GM19395 (cell line): Measurements from ENCODE around the gene TSPAN18.
A peak's percentile ranks its signal among the peaks of the same experiment; 100 is the strongest.

ENCODE experiments used
- ATAC-seq: cut with Tn5 transposase; IDR thresholded peaks from one replicate; pipeline ENCODE4 v1.9.1; 2021; ENCODE audit warnings: mild to moderate bottlenecking, moderate library complexity; ENCODE audit not compliant: unreplicated experiment

Gene TSPAN18

GRCh38 chr11:44711113-44711786 is 15.5 kb upstream of the TSPAN18 start:
- ATAC-seq = no peak

DNA sequence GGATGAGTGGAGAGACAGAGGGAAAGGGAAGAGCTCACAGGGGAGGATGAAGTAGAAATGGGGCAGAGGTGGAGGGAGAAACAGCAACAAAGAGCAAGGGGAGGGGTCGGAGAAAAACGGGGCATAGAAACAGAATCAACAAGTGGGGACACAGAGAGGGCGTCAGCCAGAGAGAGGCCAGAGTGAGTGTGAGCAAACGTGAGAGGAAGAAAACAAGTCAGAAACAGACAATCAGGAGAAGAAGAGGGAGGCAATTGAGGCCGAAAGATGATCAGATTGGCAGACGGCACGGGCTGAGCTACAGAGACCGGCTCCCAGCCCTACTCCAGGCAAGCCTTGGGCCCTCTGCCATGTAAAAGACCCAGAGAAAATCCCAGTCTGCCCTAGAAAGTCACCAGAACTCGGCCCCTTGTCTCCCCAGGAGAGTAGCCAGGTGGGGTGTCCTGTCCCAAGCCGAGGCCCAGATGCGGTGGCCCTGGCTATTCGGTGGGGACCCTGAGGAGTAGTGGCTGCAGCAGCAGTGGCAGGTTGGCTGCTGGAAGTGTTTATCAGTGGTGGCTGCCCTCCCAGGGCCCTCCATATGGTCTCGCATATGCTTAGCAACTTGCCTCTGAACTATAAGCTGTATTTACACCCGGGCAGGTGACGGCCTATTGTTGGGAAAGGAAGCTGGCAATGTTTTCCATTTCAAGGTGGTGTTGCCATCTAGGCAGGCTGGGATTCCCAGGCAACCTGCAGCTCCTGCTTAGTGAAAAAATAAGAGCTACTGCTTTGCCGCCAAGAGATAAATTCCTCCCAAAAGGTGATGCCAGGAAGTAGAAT is 14.8 kb upstream of the TSPAN18 start:
- ATAC-seq = no peak

GRCh38 chr11:44713022-44713421 is 13.7 kb upstream of the TSPAN18 start:
- no peak for ATAC-seq

- ATAC-seq = no peak
Measured at GRCh38 chr11:44716256-44716655, 10.5 kb upstream of the TSPAN18 start.

- ATAC-seq = no peak
Measured at GRCh38 chr11:44718057-44718456, 8.7 kb upstream of the TSPAN18 start.

DNA sequence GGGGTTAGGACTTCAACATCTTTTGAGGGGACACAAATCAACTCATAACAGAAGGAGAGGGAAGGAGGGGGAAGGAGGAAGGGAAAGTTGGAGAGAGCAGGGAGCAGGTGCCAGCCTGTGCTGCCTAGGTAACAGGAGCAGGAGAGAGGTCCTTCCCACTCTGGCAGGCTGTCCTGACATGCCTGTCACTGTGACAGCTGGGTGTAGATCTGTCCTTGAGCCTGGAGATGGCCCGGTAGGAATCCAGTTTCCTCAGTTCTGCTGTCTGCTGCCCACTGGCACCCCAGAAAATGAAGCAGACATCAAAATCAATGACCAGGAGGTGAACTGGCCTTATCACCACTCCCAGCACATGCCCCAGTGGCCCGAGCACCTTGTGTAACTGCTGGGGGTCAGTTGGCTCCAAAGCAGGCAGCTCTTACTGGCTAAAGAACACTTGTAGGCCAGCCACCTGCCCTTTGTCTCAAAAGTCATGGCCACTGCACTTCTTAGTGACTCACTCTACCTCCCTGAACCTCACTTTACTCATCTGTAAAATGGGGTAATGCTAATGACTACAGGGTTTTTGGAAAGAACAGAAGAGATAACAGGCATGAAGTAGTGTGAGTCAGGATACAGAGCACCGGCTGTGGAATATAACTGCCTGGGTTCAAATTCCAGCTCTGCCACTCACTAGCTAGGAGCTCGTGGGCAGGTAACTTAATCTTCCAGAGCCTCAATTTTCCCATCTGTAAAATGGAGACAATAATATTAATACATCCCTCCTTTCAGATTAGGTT is 8.0 kb upstream of the TSPAN18 start:
- no peak for ATAC-seq

GRCh38 chr11:44725016-44725685 is 1.6 kb upstream of the TSPAN18 start:
- no peak for ATAC-seq

DNA sequence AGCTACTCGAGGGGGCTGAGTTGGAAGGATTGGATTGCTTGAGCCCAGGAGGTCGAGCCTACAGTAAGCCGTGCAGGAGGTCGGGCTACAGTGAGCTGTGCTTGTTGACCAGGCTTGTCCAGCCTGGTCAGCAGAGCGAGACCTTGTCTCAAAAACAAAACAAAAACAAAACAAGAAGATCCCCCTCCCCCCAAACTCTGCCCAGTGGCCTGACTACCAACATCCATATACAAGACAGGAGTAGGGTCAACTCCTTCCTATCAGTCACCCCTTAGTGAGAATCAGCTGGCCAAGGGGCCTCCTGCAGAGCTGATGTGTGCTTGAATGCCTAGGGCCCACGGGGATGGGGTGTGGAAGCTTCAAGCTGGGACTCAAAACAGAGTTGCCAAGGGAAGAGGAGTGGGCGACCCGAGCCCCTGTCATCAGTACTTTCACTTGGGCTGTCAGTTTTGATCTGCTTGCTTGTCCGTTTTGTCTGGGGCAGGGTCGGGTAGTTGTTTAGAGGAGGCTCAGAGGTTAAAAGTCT is 942 bp upstream of the TSPAN18 start:
- ATAC-seq = peak; percentile 16

GRCh38 chr11:44727114-44727372 is 281 bp downstream of the TSPAN18 start:
- no peak for ATAC-seq

DNA sequence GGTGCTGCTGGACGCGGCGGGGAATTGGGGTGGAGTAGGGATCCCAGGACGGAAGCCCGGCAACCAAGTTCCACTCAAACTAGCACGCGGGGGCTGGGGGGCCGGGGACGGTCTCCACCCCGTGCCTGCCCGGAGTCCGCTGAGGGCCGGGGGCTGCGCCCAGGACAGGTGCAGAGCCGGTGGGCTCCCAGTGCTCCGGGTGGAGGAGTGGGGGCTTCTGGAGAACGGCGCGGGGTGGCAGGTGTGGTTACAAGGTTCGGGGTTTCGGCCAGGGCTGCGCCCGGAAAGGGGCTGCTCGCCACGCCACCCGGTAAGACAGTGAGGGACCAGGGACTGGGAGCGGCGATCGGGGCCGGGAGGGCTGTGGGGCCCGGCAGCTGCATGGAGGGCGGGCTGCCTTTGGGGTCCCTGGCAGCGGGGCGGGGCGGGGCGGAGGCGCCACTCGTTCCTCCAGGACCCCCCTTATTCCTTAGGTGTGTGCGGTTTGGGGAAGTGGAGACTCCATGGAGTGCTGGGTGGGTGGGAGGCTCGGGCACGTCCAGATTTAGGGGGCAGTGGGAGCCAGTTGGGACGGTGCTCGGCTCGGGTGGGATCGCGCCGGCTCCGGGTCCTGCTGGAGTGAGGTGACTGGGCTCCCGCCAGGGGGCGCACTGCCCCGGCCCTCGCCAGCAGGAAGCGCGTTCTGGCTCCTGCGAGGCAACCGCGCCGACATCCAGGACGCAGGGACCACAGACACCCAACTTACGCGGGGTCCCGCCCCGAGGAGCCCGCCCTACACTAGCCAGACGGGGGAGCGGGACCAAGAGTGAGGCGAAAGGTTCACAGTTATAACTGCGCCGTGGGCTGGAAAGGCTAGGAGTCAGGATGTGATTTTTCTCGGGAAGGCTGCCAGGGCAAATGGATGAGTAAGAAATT is 868 bp downstream of the TSPAN18 start:
- ATAC-seq = peak; percentile 60

GRCh38 chr11:44728491-44728910 is 1.7 kb downstream of the TSPAN18 start:
- no peak for ATAC-seq

DNA sequence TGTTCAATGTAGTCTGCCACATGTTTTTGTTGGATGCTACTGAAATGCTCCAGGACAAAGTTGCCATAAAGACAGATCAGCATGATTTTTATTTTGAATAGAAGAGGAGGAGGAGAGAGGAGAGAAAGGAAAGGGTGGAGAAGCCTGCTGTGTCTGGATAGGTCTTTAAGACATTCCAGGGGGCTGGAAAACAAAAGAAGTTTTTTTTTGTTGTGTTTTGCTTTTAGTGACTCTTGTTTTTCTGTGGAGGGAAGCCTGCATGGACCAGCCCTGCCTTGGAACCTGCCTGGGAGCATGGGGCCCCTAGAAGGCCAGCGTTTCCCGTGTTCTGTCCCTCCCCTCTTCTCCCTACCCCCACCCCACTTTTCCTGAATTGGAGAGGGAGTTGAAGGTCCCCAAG is 2.3 kb downstream of the TSPAN18 start:
- no peak for ATAC-seq

DNA sequence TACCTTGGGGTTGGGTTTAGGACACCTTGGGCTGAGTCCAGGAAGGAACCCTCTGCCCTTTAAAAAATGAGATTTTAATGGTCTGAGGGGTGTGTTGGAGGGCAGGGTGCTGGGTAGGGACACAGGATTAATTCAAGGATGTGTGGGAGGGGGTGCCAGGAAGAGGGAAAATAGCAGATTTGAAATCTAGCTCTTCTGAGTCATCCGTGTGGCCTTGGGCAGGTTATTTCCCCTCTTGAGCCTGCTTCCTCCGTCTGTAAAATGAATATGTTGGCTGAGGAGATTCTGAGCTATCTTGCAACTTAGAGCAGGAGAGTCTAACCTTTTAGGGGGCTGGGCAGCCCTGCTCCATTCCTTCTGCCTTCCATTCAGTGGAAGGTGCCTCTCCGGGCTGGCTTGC is 3.0 kb downstream of the TSPAN18 start:
- ATAC-seq = no peak

DNA sequence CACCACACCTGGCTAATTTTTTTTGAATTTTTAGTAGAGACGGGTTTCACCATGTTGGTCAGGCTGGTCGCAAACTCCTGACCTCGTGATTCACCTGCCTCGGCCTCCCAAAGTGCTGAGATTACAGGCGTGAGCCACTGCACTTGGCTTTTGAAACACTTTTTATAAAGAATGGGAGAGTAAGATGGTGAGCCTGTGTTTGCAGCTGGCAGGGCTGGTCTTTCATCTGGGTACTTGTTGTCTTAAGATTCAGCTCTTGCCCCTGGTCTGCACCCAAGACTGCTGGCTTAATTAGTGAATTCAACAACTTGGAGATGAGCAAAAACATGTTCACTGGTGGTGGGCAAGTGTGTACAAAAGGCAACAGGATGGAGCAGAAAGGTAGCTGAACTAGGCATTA is 4.0 kb downstream of the TSPAN18 start:
- ATAC-seq = no peak

- no peak for ATAC-seq
Measured at GRCh38 chr11:44731685-44732430, 5.1 kb downstream of the TSPAN18 start.

DNA sequence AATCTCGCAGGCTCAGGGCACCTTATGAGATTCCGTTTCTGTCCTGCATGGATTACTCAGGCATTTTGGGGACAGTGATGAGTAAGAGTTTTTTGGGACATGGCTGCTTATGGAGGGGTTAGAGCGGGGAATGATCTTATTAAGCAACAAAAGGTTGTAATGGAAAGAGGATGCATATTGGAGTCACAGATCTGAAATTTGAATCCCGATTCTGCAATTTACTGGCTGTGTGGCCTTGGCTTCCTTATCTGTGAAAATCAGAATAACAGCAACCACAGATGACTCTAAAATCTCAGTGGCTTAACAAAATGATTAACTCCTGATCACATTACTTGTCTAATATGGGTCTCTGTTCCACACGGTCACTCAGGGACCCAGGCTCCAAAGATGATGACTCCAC is 5.8 kb downstream of the TSPAN18 start:
- no peak for ATAC-seq

GRCh38 chr11:44733877-44734276 is 7.1 kb downstream of the TSPAN18 start:
- ATAC-seq = no peak

- no peak for ATAC-seq
Measured at GRCh38 chr11:44734843-44735381, 8.2 kb downstream of the TSPAN18 start.

- ATAC-seq = no peak
Measured at GRCh38 chr11:44736791-44737190, 10.0 kb downstream of the TSPAN18 start.
